Measurements from ENCODE around the gene SLC29A4. TPM values are rescaled to one million over a fixed set of nuclear protein-coding genes. Genes with fewer than 3 reads are reported as not detected.

The SLC29A4 gene
- polyA plus RNA-seq, 1 of the 3 experiments (the other 2 are of a cell fraction) = 12.3 TPM

DNA sequence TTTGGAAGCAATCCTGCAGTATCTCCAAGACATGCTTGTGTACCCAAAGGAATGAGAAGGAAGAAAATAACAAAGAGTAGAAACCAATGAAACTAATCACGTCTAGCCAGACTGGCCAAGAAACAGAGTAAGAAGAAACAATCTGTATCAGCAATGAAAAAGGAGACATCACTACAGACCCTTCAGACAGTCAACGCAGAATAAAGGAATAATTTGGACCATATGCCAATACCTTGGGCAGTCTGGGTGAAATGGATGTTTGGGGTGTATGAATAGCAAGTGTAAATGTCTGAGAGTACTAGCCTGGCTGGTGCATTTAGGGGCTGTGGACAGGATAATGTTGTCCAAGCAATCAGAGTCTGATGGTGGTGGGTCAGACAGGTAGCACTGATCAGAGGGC is 61.1 kb downstream of the SLC29A4 start:
- H3K9me2 ChIP-seq = no peaks in the 10 kb centered on the region
- peaks cover 56% of the 10 kb centered on the region for H3K79me2 ChIP-seq (ENCODE audit: insufficient read depth)
- H3F3A ChIP-seq (replicated peaks; ENCODE audit: insufficient read depth) = peaks cover 3% of the 10 kb centered on the region
- H3K9ac ChIP-seq = no peak overlapping the region
- no peaks in the 10 kb centered on the region for H3K27me3 ChIP-seq (ENCODE audit: insufficient read depth)
- H4K20me1 ChIP-seq (ENCODE audit: insufficient read depth) = peaks cover 5% of the 10 kb centered on the region
- H2AFZ ChIP-seq (ENCODE audit: low read depth) = no peak overlapping the region
- DNase-seq = no peak
- no peak for TF ChIP-seq GABPA (IDR thresholded peaks at IDR 0.05; ENCODE audit: low read depth)
- TF ChIP-seq YY1 (IDR thresholded peaks at IDR 0.05; ENCODE audit: low read depth) = no peak
- TF ChIP-seq MXI1 (IDR thresholded peaks at IDR 0.05; ENCODE audit: low read depth, low read length) = no peak
- TF ChIP-seq FOSL2 (IDR thresholded peaks at IDR 0.05; ENCODE audit: borderline replicate concordance, low read depth) = no peak
- TF ChIP-seq RFX5 (IDR thresholded peaks at IDR 0.05; ENCODE audit: low read length) = no peak
- no peak for TF ChIP-seq ELF1 (IDR thresholded peaks at IDR 0.05)
- TF ChIP-seq, protein P1, sequence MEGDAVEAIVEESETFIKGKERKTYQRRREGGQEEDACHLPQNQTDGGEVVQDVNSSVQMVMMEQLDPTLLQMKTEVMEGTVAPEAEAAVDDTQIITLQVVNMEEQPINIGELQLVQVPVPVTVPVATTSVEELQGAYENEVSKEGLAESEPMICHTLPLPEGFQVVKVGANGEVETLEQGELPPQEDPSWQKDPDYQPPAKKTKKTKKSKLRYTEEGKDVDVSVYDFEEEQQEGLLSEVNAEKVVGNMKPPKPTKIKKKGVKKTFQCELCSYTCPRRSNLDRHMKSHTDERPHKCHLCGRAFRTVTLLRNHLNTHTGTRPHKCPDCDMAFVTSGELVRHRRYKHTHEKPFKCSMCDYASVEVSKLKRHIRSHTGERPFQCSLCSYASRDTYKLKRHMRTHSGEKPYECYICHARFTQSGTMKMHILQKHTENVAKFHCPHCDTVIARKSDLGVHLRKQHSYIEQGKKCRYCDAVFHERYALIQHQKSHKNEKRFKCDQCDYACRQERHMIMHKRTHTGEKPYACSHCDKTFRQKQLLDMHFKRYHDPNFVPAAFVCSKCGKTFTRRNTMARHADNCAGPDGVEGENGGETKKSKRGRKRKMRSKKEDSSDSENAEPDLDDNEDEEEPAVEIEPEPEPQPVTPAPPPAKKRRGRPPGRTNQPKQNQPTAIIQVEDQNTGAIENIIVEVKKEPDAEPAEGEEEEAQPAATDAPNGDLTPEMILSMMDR (IDR thresholded peaks at IDR 0.05) = no peak
- TF ChIP-seq FOXM1 (IDR thresholded peaks at IDR 0.05; ENCODE audit: low read depth) = no peak
- TF ChIP-seq, protein P2, sequence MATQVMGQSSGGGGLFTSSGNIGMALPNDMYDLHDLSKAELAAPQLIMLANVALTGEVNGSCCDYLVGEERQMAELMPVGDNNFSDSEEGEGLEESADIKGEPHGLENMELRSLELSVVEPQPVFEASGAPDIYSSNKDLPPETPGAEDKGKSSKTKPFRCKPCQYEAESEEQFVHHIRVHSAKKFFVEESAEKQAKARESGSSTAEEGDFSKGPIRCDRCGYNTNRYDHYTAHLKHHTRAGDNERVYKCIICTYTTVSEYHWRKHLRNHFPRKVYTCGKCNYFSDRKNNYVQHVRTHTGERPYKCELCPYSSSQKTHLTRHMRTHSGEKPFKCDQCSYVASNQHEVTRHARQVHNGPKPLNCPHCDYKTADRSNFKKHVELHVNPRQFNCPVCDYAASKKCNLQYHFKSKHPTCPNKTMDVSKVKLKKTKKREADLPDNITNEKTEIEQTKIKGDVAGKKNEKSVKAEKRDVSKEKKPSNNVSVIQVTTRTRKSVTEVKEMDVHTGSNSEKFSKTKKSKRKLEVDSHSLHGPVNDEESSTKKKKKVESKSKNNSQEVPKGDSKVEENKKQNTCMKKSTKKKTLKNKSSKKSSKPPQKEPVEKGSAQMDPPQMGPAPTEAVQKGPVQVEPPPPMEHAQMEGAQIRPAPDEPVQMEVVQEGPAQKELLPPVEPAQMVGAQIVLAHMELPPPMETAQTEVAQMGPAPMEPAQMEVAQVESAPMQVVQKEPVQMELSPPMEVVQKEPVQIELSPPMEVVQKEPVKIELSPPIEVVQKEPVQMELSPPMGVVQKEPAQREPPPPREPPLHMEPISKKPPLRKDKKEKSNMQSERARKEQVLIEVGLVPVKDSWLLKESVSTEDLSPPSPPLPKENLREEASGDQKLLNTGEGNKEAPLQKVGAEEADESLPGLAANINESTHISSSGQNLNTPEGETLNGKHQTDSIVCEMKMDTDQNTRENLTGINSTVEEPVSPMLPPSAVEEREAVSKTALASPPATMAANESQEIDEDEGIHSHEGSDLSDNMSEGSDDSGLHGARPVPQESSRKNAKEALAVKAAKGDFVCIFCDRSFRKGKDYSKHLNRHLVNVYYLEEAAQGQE (IDR thresholded peaks at IDR 0.05; ENCODE audit: low read depth, low read length) = no peak
- TF ChIP-seq TEAD4 (IDR thresholded peaks at IDR 0.05; ENCODE audit: borderline replicate concordance, insufficient read depth) = no peak
- no peak for TF ChIP-seq CHD2 (IDR thresholded peaks at IDR 0.05; ENCODE audit: low read length, partially characterized antibody)
- TF ChIP-seq GATA2 (CRISPR knock-in tag; IDR thresholded peaks at IDR 0.05) = no peak
- TF ChIP-seq JUND (IDR thresholded peaks at IDR 0.05) = no peak
- no peak for TF ChIP-seq SIN3A (IDR thresholded peaks at IDR 0.05; ENCODE audit: borderline replicate concordance, low read depth, low read length)
- TF ChIP-seq PBX3 (IDR thresholded peaks at IDR 0.05) = no peak
- no peak for TF ChIP-seq MEF2A (IDR thresholded peaks at IDR 0.05; ENCODE audit: borderline replicate concordance, low read depth)
- TF ChIP-seq NFIC (IDR thresholded peaks at IDR 0.05; ENCODE audit: borderline replicate concordance) = no peak
- TF ChIP-seq EP300 (IDR thresholded peaks at IDR 0.05; ENCODE audit: borderline replicate concordance in 1 of 2, low read depth in 1 of 2, low read length in 1 of 2) = no peak
- TF ChIP-seq POLR2AphosphoS5 (IDR thresholded peaks at IDR 0.05; ENCODE audit: low read depth, low read length) = no peak
- H3K4me1 ChIP-seq (ENCODE audit: control insufficient read depth in 1 of 2, insufficient read depth in 2 of 2, low read depth in 1 of 2, low read length in 1 of 2) = no peaks in the 10 kb centered on the region
- no peak overlapping the region for H3K4me2 ChIP-seq
- H3K36me3 ChIP-seq (replicated peaks in 1 of 2; ENCODE audit: control insufficient read depth in 1 of 2, insufficient read depth in 2 of 2, low read length in 1 of 2) = peaks cover 39 to 69% of the 10 kb centered on the region in 2 experiments
- no peak overlapping the region for H3K27ac ChIP-seq (ENCODE audit: low read depth in 2 of 2, low read length in 1 of 2)
- no peaks in the 10 kb centered on the region for H3K9me3 ChIP-seq
- WGBS (ENCODE audit: low lambda C conversion rate) = 95% methylated on average over 2 of the region's 2 CpGs
- CTCF ChIA-PET = no interaction called here
- POLR2A ChIA-PET = no interaction called here
- no peak overlapping the region; a peak in 1 of 4 replicates for H3K4me3 ChIP-seq (ENCODE audit: low read depth in 2 of 2, low read length in 1 of 2)
